Suprapubic skin (tissue), 4 donors: Measurements from ENCODE around the gene FDX1.

Experiments used
- CTCF ChIP-seq, 2 donors: fragments of 200-600 bp in 1 of 2; fragments of 450-650 bp in 1 of 2; sonication (generic) in 1 of 2; IDR thresholded peaks; one replicate each; pipeline ENCODE4 v1.5.1; 2016 to 2019; ENCODE audit warnings: antibody characterized with exemption in 2 of 2, mild to moderate bottlenecking in 1 of 2, moderate library complexity in 1 of 2
- POLR2A ChIP-seq, 2 donors: fragments of 450-650 bp; IDR thresholded peaks; one replicate each; pipeline ENCODE4 v1.6.1; 2017; ENCODE audit warnings: antibody characterized with exemption in 2 of 2, mild to moderate bottlenecking in 2 of 2, moderate library complexity in 2 of 2
- POLR2AphosphoS5 ChIP-seq, 3 donors: sonication (generic); formaldehyde crosslinking; IDR thresholded peaks; one replicate each; pipeline ENCODE4 v1.6.1; 2017; ENCODE audit warnings: antibody characterized with exemption in 3 of 3

- TF ChIP-seq CTCF (IDR thresholded peaks at IDR 0.05) (no peak), POLR2A (IDR thresholded peaks at IDR 0.05) (no peak), POLR2AphosphoS5 (IDR thresholded peaks at IDR 0.05) (no peak)
Observed at GRCh38 chr11:110470716-110471115, 41.0 kb downstream of the FDX1 start.
